HG03558 (cell line): ENCODE data around the gene IL36G.
"Not testable (repeated sequence)": the region's sequence is repeated elsewhere in the genome, so short reads cannot be mapped to it uniquely, and the experiment has no call there.

Experiments used
- ATAC-seq: cut with Tn5 transposase; IDR thresholded peaks from one replicate; pipeline ENCODE4 v1.9.1; 2021; ENCODE audit warnings: moderate number of reproducible peaks; ENCODE audit not compliant: unreplicated experiment; ENCODE audit errors: extremely low read depth

IL36G gene

GRCh38 chr2:112977559-112978056, at the start of gene IL36G:
IL36G (plus strand) TSS chr2:112978006; CDS start chr2:112978639, 633 bp downstream.
- ATAC-seq, result no peak

DNA sequence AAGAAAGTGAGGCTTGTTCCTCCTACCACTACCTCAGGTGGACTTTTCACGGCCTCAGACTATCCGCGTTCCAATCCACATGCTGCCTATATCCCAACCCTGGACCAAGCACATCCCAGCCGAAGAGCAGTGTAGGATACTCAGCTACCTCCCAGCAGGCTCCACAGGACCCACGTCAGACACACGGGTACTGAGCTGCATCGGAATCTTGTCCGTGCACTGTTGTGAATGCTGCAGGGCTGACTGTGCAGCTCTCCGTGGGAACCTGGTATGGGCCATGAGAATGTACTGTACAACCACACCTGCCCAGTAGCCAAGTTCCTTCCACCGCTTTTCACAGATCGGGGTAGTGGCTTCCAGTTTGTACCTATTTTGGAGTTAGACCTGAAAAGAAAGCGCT, 44.5 kb upstream of the IL36G start:
- ATAC-seq, result no peak

DNA sequence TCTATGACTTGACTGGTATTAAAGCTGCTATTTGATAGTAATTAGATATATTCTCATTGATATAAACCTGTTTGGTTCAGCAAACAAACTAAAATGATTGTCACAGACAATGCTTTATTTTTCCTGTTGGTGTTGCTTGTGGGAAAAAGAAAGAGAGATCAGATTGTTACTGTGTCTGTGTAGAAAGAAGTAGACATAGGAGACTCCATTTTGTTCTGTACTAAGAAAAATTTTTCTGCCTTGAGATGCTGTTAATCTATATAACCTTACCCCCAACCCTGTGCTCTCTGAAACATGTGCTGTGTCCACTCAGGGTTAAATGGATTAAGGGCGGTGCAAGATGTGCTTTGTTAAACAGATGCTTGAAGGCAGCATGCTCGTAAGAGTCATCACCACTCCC, 43.7 kb upstream of the IL36G start:
- ATAC-seq, result not testable (repeated sequence)

DNA sequence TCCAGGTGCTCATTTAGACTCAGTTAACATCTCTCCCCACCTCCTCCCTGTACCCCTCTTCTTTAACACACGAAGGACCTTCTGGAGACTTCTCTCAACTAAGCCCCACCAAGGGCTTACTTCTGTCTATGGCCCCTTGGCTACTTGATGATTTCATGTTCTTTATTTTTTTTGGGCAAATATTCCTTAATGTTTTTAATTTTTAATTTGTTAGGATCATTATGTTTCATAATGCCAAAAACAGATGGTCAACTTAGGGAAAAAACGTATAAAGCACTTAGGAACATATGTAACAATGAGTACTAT, 40.9 kb upstream of the IL36G start:
- no peak for ATAC-seq

DNA sequence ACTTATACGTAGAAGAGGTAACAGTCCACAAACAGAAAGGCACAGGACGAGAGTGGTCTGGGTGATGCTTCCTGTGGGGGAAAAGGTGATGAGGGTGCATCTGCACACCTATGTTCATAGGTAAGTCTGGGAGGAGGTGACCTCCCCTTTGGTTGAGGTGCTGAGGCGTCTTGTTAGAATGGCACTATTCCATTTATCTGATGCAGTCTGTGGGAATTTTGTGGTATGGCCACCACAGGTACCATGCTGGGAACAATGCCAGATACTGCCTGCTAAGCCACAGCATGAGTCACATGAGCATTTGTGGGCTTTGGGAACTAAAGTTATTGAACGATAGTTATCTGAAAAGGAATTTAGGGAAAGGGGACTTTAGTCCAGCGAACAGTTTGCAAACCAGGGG, 38.9 kb upstream of the IL36G start:
- ATAC-seq, result no peak

- ATAC-seq, result no peak
Observed at GRCh38 chr2:112939425-112939824, 38.4 kb upstream of the IL36G start.

- no peak for ATAC-seq
Observed at GRCh38 chr2:112940859-112941625, 36.8 kb upstream of the IL36G start.

GRCh38 chr2:112941753-112942653, 35.8 kb upstream of the IL36G start:
- no peak for ATAC-seq

- no peak for ATAC-seq
Observed at GRCh38 chr2:112942654-112943002, 35.2 kb upstream of the IL36G start.

DNA sequence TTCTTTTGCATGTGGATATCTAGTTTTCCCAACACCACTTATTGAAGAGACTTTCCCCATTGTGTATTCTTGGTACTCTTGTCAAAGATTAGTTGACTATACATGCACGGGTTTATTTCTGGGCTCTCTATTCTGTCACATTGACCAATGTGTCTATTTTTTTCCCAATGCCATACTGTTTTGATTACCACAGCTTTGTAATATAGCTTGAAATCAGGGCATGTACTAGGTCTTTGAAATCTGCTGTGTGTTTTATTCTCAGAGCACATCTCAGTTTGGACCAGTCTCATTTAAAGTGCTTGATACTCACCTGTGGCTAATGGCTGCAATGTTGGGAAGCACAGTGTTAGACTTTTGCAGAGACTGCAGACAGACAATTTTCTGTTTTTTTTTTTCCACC, 32.8 kb upstream of the IL36G start:
- no peak for ATAC-seq

DNA sequence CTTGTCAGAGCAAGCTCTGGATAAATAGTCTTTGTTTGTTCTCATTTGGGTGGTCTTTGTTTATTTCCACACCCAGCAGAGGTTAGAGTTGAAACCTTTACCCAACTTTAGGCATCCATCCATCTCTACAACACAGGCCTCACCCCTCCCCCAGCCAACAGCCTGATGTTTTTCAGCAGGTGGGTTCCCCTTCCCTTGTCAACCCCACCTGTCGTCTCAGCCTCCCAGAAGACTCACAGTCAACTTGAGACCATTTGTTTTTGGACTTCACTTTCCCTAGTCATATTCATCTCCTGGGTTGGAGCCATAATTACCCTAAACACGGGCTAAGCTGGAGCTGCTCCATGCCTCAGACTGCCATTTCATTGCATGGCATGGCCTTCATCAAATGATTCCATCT, 31.7 kb upstream of the IL36G start:
- no peak for ATAC-seq

GRCh38 chr2:112947374-112947773, 30.4 kb upstream of the IL36G start:
- ATAC-seq, result no peak

DNA sequence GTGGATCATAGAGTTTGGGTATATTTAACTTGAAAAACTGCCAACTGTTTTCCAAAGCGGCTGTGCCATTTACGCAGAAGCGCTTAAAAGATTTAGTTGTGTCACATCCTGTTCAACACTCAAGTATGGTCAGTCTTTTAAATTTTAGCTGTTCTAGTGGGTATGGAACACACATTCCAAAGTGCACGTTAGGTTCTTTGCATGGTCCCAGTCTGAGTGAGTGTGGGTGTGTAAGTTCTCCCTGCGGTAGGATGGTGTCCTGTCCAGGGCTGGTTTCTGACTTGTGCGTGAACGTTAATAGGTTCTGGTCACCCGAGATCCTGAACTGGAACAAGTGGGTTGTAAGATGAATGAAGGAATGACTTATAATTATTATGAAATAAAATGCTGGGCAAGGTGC, 28.4 kb upstream of the IL36G start:
- no peak for ATAC-seq

- no peak for ATAC-seq
Observed at GRCh38 chr2:112954364-112954763, 23.4 kb upstream of the IL36G start.

- ATAC-seq, result no peak
Observed at GRCh38 chr2:112957511-112957910, 20.3 kb upstream of the IL36G start.

GRCh38 chr2:112958428-112959108, 19.2 kb upstream of the IL36G start:
- no peak for ATAC-seq

GRCh38 chr2:112959109-112959812, 18.5 kb upstream of the IL36G start:
- no peak for ATAC-seq

DNA sequence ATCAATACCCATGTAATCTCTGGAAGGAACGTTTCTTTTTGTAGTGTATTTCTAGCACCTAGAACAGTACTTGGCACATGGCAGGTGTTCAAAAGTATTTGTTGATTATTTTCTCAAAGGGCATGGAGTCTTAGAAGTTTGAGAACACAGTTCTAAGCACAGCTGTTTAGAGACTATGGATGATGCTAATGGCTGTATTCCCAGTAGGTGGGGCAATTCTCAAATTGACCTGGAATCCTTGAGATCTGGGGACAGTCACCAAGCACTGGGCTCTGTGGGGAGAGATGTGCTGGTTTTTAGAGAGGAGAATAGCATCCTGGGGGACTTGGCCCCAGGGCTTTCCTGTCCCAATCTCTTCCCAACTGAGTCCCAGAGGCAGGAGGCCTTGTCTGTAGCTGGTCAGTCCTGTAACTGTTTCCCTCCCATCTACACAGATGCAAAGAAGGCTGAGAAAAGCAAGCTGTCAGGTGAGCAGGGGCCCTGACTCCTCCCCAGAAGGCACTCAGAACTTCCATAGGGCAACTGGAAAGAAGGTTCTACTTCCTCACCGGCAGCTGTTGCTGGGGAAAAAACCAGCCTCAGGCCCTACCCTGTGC, 17.5 kb upstream of the IL36G start:
- ATAC-seq, result no peak

DNA sequence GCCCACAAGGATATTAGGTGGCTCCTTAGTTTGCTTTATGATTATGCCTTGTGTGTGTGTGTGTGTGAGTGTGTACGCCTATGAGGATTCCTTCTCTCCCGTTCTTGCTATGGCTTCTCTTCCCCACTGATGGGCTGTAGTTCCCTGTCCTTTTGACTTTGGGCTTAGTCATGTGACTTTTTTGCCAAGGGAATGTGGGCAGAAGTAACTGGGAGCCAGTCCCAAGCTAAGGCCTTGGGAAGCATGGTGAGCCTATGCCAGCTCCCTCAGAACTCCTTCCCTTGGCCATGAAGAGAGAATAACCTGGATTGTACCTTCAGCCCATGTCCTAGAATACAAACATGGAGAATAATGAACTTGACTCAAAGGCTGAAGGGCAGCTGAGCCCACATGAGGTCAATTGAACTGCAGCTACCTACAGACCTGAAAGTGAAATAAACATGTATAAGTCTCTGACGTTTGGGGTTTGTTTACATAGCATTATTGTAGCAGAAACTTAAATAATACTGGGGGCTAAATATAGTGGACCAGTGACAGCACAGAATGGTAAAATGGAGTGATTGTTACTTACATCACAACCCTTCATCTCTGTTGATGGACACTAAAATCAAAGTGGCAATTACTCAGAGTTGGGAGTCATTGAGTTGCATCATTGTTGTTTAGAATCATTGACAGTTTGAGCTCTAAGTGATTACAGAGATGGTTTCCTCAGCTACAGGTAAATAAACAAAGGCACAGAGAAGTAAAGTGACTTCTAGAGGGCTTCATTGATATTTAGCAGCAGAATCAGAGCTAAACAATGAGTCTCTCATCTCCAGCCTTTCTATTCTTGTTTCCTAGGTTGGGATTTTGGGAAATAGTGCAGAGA, 15.3 kb upstream of the IL36G start:
- ATAC-seq, result no peak
